Kidney glomerular epithelial cell (primary cell): ENCODE results near the gene TMED1.
A peak's percentile ranks its signal among the peaks of the same experiment; 100 is the strongest.
"Not testable (repeated sequence)": the region's sequence is repeated elsewhere in the genome, so short reads cannot be mapped to it uniquely, and the experiment has no call there.

Source experiments
- DNase-seq: peaks from one replicate; lab custom pipeline; 2025; lab: John Stamatoyannopoulos, UW

TMED1 gene, protein sequence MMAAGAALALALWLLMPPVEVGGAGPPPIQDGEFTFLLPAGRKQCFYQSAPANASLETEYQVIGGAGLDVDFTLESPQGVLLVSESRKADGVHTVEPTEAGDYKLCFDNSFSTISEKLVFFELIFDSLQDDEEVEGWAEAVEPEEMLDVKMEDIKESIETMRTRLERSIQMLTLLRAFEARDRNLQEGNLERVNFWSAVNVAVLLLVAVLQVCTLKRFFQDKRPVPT

DNA sequence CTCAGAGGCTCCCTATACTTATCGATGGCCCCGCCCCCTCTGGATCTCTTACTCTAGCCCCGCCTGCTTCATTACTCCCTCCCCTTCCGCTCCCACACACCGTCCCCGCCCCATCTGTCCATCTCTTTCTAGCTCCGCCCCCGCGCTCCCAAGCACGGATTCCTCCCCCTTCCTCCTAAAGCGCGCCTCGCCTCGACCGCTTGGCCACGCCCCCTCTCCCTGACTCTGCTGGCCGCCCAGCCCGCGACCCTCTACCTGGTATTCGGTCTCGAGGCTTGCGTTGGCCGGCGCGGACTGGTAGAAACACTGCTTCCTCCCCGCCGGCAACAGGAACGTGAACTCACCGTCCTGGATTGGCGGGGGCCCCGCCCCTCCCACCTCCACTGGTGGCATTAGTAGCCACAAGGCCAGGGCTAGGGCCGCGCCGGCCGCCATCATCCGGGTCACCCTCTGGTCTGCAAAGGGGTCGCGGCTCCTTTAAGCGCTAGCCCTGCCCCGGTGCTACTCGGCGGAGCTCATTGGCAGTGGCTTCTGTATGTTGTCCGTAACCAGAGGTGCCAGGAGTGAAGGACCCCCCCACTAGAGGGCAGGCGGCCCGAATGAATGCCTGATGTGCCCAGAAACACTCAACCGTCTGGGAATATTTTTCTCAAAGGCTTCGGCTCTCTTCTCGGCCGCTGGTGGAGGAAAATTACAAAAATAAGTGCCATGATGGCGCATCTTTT lies at the start of gene TMED1:
Gene TMED1, minus strand, starts transcription at position 459 of the 725 bp plus-strand sequence. Its CDS starts 21 bp downstream, at position 438.
- DNase-seq = peak; percentile 100

DNA sequence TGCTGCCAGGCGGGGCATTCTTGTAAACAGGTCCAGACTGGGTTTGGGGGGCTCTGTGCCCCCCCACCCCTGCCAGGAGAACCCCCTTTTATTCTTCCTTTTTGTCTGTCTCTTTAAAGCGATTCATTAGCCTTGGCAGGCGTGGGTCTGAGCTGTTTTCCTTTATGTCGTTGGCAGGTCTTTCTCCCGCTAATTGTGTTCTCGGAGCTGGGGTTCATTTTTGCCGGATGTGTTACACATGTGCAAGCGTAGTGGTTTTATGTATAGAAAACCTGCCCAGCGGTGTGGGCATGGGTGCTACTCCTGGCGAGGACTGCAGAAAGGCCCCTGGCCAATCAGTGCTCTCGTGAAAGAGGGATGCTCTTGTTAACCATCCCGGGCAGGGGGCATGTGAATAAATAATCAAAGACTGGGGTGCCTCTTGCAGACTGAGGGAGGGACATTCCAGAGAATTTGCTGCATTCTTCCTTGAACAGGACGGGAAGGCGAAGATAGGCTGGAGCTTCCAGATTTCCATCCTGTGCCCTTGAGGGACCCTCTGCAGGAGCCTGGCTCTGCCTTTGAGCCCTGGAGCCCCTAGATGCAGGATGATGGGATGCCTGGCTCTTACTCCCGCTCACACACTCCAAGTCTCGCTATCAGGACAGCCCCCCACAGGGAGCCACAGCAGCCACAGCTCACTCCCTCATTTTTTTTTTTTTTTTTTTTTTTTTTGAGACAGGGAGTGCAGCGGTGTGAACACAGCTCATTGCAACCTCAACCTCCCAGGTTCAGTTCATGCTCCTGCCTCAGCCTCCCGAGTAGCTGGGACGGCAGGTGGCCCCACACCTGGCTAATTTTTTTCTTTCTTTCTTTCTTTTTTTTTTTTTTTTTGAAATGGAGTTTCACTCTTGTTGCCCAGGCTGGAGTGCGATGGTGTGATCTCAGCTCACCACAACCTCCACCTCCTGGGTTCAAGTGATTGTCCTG lies 49.5 kb upstream of the TMED1 start:
- no peak for DNase-seq

DNA sequence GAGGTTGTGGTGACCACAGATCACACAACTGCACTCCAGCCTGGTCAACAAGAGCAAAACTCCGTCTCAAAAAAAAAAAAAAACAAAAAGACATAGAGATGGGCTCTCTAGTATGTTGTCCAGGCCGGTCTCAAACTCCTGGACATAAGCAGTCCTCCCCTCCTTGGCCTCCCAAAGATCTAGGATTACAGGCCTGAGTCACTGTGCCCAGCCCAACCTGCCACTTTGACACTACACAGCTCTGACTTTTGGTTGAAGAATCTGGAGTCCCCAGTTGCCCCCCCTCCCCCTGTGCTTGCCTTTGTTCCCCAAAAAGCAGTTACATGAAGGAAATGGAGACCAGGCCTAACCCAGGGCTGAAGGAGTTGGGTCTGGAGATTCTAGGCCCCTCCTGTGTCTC lies 48.3 kb upstream of the TMED1 start:
- DNase-seq = no peak

DNA sequence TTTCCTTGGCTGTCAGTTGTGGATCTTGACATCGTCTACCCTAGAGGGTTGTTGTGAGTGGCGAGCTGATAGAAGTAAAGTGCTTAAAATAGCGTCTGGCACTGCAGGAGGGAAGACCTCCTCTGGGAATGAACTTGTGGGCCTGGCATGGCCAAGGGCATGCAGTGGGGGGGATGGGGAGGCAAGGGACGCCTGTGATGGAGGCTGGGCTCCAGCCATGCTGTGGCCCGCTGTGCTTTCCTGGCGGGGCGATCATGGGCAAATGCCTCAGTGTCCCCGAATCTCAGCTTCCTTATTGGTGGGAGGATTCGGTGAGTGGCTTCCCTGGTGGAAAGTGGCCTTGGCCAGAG lies 46.1 kb upstream of the TMED1 start:
- no peak for DNase-seq

DNA sequence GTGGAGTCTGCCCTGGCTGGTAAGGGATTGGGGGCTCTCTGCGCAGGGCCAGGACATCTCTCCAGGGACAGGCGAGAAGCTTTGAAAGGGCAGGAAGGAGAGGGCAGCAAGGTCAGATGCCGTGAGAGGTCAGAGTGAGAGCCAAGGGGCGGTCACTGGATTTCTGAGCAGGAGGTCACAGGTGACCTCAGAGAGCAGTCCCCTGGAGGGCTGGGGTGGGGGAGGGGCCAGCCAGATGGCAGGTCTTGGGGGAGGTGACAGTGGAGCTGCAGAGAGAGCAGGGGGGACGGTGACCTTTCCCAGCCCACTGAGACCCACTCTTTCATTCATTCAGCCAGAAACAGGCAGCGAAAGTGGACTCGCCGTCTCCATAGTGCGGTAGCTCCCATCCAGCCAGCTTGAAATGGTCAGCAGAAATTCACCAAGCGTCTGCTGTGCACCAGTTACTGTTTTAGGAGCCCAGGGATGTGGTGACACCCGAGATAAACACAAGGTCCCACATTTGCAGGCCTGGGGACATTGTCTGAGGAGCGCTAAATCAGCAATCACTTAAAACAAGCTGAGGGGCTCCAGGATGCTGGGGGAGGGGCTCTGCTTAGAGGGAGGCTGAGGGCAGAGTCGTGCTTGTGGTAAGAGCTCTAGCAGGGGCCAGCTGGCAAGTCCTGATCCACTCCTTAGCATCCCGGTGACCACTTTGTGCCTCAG lies 45.5 kb upstream of the TMED1 start:
- DNase-seq = no peak

DNA sequence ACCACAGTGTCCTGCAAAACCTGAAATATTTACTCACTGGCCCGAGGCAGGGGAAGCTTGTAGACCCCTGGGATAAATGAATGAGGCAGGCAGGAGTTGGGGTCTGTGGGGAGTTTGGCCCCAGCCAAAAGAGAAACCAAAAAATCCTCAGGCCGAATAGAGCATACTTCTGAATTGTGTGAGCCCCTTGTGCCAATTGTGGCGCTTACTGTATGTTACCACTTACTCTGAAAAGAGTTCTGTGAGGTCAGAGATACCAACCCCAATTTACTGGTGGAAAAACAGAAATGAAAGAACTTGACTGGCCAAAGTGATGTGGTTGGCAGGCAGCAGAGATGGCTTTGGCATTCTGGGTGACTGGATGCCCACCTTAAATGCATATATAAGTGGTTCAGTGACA lies 42.2 kb upstream of the TMED1 start:
- DNase-seq = no peak

DNA sequence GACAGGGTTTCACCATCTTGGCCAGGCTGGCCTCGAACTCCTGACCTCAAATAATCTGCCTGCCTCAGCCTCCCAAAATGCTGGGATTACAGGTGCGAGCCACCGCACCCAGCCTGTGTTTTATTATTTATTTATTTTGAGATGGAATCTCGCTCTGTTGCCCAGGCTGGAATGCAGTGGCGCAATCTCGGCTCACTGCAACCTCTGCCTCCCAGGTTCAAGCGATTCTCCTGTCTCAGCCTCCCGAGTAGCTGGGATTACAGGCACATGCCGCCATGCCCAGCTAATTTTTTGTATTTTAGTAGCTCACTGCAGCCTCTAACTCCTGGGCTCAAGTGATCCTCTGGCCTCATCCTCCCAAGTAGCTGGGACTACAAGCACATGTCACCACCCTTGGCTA lies 41.6 kb upstream of the TMED1 start:
- DNase-seq = not testable (repeated sequence)

DNA sequence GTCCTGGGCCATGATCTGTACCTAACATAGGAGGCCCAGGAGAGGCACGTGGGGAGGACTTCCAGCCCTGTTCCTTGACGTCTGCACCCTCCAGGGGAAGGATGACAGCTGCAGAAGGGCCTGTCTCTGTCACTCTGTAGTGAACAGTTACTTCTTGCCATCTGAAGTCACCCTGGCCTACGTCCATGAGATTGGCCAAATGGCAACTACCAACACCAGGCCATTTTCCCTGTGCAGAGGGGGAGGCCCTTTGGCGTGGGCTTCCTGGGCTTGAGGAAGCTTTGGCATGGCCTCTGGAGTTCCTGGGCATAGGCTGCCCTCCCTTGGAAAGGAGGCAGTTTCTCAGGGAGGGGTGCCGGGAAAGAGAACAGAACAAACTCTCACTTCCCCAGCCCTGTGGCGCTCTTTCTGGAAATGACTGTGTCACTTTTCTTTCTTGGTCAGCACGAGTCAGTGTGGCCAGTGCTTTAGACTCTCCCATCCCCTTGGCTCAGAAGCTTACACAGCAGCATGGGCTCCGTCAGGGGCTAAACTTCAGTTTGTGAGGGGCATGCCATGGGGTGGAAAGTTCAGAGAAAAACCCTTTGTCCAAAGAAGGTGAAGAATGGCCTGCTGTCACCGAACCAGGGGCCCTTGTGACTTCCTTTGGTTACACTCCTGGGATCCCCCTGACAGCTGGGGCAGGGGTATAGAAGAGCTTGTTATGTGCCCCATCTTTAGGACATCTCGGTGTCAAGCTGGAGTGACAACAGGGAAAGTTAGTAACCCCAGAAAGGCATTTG lies 40.6 kb upstream of the TMED1 start:
- DNase-seq = no peak

DNA sequence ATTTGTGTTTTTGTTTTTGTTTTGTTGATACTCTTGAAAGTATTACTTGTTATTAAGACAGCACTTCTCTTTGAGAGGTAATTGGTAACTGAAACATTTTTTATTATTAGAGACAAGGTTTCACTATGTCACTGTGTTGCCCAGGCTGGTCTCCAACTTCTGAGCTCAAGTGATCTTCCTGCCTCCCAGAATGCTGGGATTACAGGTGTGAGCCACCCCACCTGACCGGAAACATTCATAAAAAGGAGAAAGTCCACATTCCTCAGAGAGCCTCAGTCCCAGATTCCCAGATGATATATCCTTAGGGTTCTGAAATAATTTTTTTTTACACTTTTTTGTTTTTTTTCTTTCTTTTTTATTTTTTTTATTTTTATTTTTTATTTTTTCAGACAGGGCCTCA lies 38.0 kb upstream of the TMED1 start:
- no peak for DNase-seq

DNA sequence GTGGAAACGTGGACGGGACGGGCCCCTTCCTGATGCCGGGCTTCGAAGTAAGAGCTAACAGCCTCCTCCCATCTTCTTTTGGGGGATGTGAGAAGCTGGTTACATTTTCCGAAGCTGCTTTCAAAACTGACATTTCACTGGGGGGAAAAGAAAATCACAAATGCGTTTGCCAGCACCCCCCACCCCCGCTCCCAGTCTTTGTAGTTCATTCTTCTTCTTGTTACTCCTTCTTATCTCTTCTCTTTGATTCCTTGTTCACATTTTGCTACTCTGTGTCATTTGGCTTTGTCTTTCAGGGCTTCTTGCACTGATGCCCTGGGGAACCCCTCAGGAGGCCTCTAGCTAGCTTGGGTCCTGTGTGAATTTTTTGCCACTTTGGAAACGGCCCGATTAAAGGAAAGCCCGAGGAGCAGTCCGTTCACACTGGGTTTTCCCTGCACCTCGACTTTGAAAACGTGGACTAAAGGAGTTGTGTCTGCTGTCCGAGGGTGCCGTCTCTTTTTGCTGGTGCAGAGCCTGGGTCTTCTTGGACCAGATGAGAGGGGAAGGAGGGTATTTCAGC lies 36.6 kb upstream of the TMED1 start:
- DNase-seq = no peak

DNA sequence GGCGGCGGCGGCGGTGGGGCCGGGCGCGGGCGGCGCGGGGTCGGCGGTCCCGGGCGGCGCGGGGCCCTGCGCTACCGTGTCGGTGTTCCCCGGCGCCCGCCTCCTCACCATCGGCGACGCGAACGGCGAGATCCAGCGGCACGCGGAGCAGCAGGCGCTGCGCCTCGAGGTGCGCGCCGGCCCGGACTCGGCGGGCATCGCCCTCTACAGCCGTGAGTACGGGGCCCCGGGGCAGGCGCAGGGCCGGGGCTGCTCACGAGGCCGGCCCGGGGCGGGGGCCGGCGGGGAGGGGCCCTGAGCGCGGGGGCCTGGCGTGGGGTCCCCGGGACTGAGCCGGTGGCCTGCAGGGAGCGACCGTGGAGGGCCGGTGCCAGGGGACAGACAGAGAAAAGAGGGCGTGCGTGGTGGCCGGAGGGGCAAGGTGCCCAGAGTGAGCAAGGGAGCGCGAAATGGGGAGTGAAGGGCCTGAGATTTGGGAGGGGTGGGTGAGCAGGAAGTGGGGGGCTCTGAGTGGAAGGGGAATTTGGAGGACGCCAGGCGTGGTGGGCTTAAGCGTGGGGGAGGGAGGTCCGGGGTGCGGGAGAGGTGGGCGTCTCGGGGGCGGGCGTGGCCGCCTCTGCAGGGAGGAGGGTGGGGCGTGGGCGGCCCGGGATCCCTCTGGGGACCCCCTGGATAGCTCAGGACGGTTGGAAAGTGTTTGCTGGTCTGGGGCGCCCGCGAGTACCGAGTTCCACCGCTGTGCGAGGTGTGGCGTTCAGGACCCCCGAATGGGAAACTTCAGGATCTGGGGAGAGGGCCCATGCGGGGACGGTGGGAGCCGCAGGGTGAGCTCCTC lies 35.9 kb upstream of the TMED1 start:
- DNase-seq = no peak

DNA sequence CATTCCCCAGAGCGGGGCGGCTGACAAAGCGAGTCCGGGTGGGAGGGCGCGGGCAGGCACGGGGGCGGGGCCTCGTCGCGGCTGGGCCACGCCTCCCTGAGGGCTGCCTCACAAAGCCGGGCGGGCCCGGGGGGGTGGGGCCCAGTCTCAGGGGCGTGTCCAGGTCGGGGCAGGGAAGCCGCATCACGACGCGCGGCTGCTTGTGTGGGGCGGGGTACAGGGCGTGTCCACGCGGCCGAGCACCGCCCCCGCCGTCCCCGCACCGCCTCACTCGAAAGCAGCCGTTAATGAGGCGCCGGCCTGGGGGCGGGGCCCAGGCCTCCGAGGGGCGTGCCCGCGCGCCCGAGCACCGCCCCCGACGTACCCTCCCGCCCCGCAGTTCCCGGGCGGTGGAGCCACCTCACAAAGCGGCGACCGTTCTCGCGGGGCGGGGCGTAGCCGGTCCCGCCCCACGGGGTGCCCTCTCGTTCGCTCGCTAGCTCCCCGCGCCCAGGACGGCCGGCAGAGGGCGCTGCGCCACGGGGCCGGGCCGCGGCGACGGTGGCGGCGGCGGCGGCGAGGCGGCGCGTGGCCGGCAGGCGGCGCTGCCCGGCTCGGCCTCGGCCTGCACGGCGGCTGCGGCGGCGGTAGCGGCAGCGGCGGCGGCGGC lies 35.1 kb upstream of the TMED1 start, which contains the start of gene CARM1:
Gene CARM1, plus strand, starts transcription at position 599 of the 649 bp plus-strand sequence. CDS start 150 bp downstream, outside the sequence.
- peak; percentile 100 for DNase-seq

DNA sequence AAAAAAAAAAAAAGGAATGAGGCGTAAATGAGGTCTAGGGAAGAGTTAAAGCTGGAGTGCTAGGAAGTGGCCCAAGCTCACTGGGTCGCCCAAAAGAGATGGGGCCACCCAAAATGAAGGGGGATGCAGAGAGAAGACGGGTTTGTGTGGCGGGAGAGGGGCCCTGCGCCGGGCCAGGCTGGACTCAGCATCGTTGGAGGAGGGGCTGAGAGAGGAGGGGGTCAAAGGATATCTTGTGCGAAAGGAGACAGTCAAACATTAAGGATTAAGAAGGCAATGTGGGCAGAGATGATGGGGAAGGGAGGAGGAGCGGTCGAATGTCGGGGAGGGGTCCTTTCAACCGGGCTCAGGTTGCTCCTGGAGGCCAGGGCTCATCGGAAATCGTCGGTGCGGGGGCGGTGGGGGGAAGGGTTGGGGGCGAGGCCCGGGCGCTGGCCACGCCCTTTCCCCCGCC lies 34.5 kb upstream of the TMED1 start:
- DNase-seq = no peak

DNA sequence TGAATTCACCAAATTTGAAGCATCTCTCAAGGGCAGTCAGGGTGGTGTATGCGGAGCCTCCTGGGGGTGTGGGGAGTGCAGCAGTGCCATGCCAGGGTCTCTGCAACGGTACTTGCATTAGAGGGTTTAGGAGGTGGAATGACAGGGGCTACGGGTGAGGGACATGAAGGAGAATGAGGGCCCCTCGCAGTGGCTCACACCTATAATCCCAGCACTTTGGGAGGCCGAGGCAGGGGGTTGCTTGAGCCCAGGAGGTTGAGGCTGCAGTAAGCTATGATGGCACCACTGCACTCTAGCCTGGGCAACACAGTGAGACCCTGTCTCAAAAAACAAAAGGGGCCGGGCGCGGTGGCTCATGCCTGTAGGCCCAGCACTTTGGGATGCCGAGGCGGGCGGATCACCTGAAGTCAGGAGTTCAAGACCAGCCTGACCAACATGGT lies 33.9 kb upstream of the TMED1 start:
- DNase-seq = not testable (repeated sequence)

DNA sequence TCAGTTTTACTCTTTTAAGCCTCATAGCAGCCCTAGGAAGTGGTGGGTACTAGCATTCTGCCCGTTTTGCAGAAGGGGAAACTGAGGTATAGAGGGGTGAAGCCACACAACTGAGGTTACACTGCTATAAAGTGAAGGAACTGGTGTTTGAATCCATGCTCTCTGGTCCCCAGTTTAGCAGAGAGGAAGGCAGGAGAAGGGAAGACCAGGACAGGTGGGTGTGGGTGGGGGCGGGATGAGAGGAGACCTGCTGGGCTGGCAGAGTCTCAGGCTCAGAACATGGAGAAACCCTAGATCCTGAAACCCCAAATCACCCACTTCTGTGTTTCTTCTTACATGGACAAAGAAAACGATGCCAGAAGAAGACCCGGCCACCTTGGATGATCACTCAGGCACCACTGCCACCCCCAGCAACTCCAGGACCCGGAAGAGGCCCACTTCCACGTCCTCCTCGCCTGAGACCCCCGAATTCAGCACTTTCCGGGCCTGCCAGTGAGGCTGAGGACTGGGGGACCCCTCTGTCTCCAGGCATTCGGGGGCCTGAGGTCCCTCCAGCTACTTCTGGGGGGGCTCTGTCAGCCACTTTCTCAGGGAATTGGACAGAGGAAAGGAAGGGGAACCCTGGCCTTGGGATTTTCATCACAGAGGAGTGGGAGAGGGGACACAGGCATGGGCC lies 33.0 kb upstream of the TMED1 start:
- no peak for DNase-seq

DNA sequence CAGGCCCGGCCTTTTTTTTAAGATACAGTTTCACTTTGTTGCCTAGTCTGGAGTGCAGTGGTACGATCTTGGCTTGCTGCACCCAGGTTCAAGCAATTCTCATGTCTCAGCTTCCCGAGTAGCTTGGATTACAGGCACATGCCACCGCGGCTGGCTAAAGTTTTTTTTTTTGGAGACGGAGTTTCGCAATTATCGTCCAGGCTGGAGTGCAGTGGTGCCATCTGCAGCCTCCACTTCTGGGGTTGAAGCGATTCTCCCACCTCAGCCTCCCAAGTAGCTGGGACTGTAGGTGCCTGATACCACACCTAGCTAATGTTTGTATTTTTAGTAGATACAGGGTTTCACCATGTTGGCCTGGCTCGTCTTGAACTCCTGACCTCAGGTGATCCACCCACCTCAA lies 30.5 kb upstream of the TMED1 start:
- no peak for DNase-seq

DNA sequence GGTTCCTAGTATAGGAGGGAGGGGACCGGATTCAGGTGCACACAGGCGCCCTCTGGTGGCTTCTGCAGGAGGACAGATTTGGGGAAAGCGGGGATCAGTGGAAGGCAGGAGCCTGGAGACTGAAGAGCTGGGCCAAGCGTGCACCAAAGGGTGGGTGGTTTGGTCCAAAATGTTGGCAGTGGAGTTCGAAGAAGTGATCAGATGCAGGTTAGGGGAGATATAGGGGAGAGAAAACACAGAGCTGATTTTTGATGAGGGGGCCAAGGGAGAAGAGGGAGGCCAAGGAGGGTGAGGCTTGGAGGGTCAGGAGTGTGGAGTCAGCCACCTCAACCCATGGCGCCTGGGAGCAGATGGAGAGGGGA lies 28.5 kb upstream of the TMED1 start:
- peak; percentile 63 for DNase-seq

DNA sequence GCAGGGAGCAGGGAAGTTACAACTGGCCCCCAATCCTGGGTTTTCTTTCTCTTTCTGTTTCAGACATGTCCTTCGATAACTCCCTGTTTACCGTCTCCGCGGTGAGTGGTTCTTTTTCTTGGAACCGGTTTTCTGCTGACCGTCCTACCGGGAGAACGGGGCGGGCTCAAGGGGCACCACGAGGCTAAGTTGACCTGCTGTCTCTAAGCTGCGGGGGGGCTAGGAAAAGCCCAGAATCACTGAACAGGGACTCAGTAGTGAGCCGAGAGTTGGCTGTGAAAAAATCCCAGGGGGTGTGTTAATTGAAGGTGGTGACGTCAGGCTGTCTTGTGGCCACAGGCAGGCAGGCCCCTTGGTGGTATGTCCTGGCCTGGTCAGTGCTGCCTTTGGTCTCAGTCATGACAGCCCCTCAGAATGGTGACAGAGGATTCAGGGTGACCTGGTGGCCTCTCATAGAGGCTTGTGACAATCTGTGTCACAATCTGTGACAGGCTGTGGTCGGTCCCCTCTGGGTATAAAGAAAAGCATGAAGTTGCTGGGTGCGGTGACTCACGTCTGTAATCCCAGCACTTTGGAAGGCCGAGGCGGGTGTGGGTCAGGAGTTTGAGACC lies 27.2 kb upstream of the TMED1 start:
- DNase-seq = peak; percentile 12
